GM18499 (cell line): ENCODE results near the gene KCNMB1.

Source experiments
- ATAC-seq: cut with Tn5 transposase; IDR thresholded peaks from one replicate; pipeline ENCODE4 v1.9.1; 2021; ENCODE audit warnings: moderate number of reproducible peaks; ENCODE audit not compliant: insufficient read depth, unreplicated experiment

Gene KCNMB1

GRCh38 chr5:170388818-170389549 is at the start of gene KCNMB1:
TSS of gene KCNMB1 (minus strand) at chr5:170389367. CDS start at chr5:170385447, 3,920 bp downstream.
- ATAC-seq: no peak

- ATAC-seq: no peak
Measured at GRCh38 chr5:170438581-170438980, 49.4 kb upstream of the KCNMB1 start.

GRCh38 chr5:170437621-170438375 is 48.6 kb upstream of the KCNMB1 start:
- no peak for ATAC-seq

- ATAC-seq: no peak
Measured at GRCh38 chr5:170436335-170436734, 47.2 kb upstream of the KCNMB1 start.

- ATAC-seq: no peak
Measured at GRCh38 chr5:170434966-170435605, 45.9 kb upstream of the KCNMB1 start.

GRCh38 chr5:170432669-170433068 is 43.5 kb upstream of the KCNMB1 start:
- ATAC-seq: no peak

GRCh38 chr5:170431571-170431970 is 42.4 kb upstream of the KCNMB1 start:
- ATAC-seq: no peak

GRCh38 chr5:170430866-170431437 is 41.8 kb upstream of the KCNMB1 start:
- ATAC-seq: no peak

GRCh38 chr5:170430256-170430655 is 41.1 kb upstream of the KCNMB1 start:
- ATAC-seq: no peak

GRCh38 chr5:170429014-170429413 is 39.8 kb upstream of the KCNMB1 start:
- ATAC-seq: no peak

- no peak for ATAC-seq
Measured at GRCh38 chr5:170427672-170428236, 38.6 kb upstream of the KCNMB1 start.

GRCh38 chr5:170426786-170427185 is 37.6 kb upstream of the KCNMB1 start:
- ATAC-seq: no peak

GRCh38 chr5:170426149-170426767 is 37.1 kb upstream of the KCNMB1 start:
- ATAC-seq: no peak

- ATAC-seq: no peak
Measured at GRCh38 chr5:170425731-170426130, 36.6 kb upstream of the KCNMB1 start.

GRCh38 chr5:170424629-170425028 is 35.5 kb upstream of the KCNMB1 start:
- ATAC-seq: no peak

- no peak for ATAC-seq
Measured at GRCh38 chr5:170423692-170424091, 34.5 kb upstream of the KCNMB1 start.

- no peak for ATAC-seq
Measured at GRCh38 chr5:170421826-170422225, 32.7 kb upstream of the KCNMB1 start.

GRCh38 chr5:170420806-170421412 is 31.7 kb upstream of the KCNMB1 start:
- ATAC-seq: no peak

- ATAC-seq: no peak
Measured at GRCh38 chr5:170419643-170420042, 30.5 kb upstream of the KCNMB1 start.

GRCh38 chr5:170418736-170419135 is 29.6 kb upstream of the KCNMB1 start:
- ATAC-seq: no peak
